GM23248 (cell line): ENCODE data around the gene ZNF254. TPM values are rescaled to one million over a fixed set of nuclear protein-coding genes. Genes with fewer than 3 reads are reported as not detected.

Experiments
- DNase-seq: peaks from one replicate; pipeline ENCODE4 v3.0.0-alpha.2; 2015
- H2AFZ ChIP-seq: fragments of 200-600 bp; sonication (generic); 2 replicates; pipeline ENCODE4 v1.6.1; 2016; ENCODE audit warnings: antibody characterized with exemption
- H3F3A ChIP-seq: fragments of 200-600 bp; sonication (generic); 2 replicates; pipeline ENCODE4 v1.6.1; 2016; ENCODE audit warnings: mild to moderate bottlenecking, antibody characterized with exemption, mixed run types; ENCODE audit not compliant: insufficient read depth
- H3K27ac ChIP-seq: fragments of 200-600 bp; sonication (generic); 2 replicates; pipeline ENCODE4 v1.5.1; 2016; ENCODE audit warnings: mild to moderate bottlenecking
- H3K27me3 ChIP-seq: fragments of 200-600 bp; sonication (generic); replicated peaks from 2 replicates; pipeline ENCODE4 v1.6.1; 2016; ENCODE audit warnings: mild to moderate bottlenecking; ENCODE audit not compliant: insufficient read depth
- H3K36me3 ChIP-seq: fragments of 200-600 bp; sonication (generic); 2 replicates; pipeline ENCODE4 v1.6.1; 2016; ENCODE audit warnings: low read depth, mild to moderate bottlenecking
- H3K4me1 ChIP-seq: fragments of 200-600 bp; sonication (generic); 2 replicates; pipeline ENCODE4 v1.6.1; 2016; ENCODE audit warnings: mild to moderate bottlenecking; ENCODE audit not compliant: insufficient read depth
- H3K4me2 ChIP-seq: fragments of 200-600 bp; sonication (generic); one replicate; pipeline ENCODE4 v1.6.1; 2016; ENCODE audit warnings: mild to moderate bottlenecking; ENCODE audit not compliant: unreplicated experiment
- H3K4me3 ChIP-seq: fragments of 200-600 bp; sonication (generic); 2 replicates; pipeline ENCODE4 v1.5.1; 2016; ENCODE audit warnings: mild to moderate bottlenecking
- H3K79me2 ChIP-seq: fragments of 200-600 bp; sonication (generic); 2 replicates; pipeline ENCODE4 v1.6.1; 2016; ENCODE audit warnings: mild to moderate bottlenecking; ENCODE audit not compliant: insufficient read depth
- H3K9ac ChIP-seq: fragments of 200-600 bp; sonication (generic); 2 replicates; pipeline ENCODE4 v1.6.1; 2016; ENCODE audit warnings: mild to moderate bottlenecking
- H3K9me2 ChIP-seq: fragments of 200-600 bp; sonication (generic); 2 replicates; pipeline ENCODE4 v1.6.1; 2016; ENCODE audit warnings: mixed run types, mild to moderate bottlenecking, moderate library complexity; ENCODE audit not compliant: insufficient read depth
- H3K9me3 ChIP-seq: fragments of 200-600 bp; sonication (generic); one replicate; pipeline ENCODE4 v1.6.1; 2017; ENCODE audit warnings: low read depth
- H4K20me1 ChIP-seq: fragments of 200-600 bp; sonication (generic); 2 replicates; pipeline ENCODE4 v1.6.0; 2016; ENCODE audit not compliant: insufficient read depth
- EZH2 ChIP-seq: fragments of 200-600 bp; sonication (generic); IDR thresholded peaks from 2 replicates; pipeline ENCODE4 v1.6.1; 2018; ENCODE audit warnings: antibody characterized with exemption, mild to moderate bottlenecking; ENCODE audit not compliant: insufficient read depth, poor library complexity, severe bottlenecking
- EZH2phosphoT487 ChIP-seq: fragments of 200-600 bp; sonication (generic); IDR thresholded peaks from 2 replicates; pipeline ENCODE4 v1.6.1; 2018; ENCODE audit warnings: antibody characterized with exemption, moderate library complexity, mild to moderate bottlenecking, low read depth; ENCODE audit not compliant: insufficient read depth
- WGBS, 2 experiments: methylation state at CpG; one replicate each; pipeline ENCODE4 v1.1.6; 2015 to 2017; ENCODE audit warnings: low lambda C conversion rate in 2 of 2, low coverage in 1 of 2; ENCODE audit errors: missing lambda C conversion rate in 2 of 2; 5-methylcytosine and 5-hydroxymethylcytosine counted together
- in situ Hi-C: fragments of 300-500 bp; cut with MboI; formaldehyde crosslinking; loops from 2 replicates; pipeline ENCODE4 v1.15.0; 2020
- polyA plus RNA-seq: library from polyadenylated mRNA; unstranded; fragments of >200 nt; fragmentation: Nextera tagmentation; extraction: Ambion mirVana; gene quantifications from 2 replicates; pipeline ENCODE4 v1.2.1, GENCODE V29; 2016
- total RNA-seq: library from RNA; depleted of rRNA; stranded (reverse); fragments of >200 nt; shearing (Covaris generic); gene quantifications from 2 replicates; pipeline ENCODE4 v1.2.3, GENCODE V29; 2014

Gene ZNF254
- total and polyA plus RNA-seq, 2 experiments from 2014 or later: 4.0 to 4.5 TPM

DNA sequence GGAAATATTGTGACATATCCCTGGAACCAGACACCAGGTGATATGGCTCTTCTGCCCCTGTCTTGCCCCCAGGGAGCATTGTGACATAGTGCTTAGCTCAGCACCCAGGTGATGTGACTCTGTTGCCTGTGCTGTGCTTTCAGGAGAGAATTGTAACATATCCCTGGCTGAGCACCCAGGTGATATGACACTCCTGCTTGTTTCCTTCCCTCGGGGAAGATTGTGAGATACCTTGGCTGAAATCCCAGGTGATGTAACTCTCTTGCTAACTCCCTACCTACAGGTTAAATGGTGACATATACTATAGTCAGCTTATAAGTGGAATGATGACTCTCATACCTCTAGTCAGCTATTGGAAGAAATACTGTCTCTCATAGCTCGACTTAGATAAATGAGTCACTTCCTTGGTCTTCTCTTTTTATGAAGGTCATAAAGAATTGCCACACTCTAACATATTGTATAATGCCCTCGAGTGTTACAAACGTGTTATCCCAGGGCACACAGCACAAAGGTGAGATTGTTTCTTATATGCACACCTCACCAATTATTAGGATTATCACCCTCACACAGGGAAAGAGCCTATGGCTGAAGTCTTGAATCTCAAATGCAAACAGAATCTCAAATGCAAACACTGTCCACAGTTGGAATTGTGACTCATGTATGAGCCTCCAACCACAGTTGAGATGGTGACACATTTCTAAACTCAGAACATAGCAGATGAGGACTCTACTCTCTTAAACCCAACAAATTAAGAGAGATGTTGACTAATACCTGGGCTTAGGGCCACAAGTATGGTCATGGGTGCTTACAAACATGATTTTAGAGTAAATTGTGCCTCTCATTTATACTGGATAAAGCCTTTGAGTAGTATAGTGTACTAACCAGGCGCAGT lies 32.7 kb upstream of the ZNF254 start:
- Histone ChIP-seq H3K4me3 (no peak overlapping the region; the same call in 1 of the 2 replicates), H3K79me2 (no peaks in the 10 kb centered on the region), H2AFZ (no peak overlapping the region), H3K27me3 (no peaks in the 10 kb centered on the region), H4K20me1 (0 out of 2 replicates have a peak, but pooled peaks cover 3% of the 10 kb centered on the region), H3K4me2 (peak overlapping the region; percentile 21), H3K36me3 (peaks cover 19% of the 10 kb centered on the region; the same call in 1 of the 2 replicates), H3K9me3 (no peaks in the 10 kb centered on the region), H3F3A (peaks cover 41% of the 10 kb centered on the region), H3K4me1 (peaks cover 23% of the 10 kb centered on the region), H3K9ac (peak overlapping the region; percentile 50), H3K27ac (peak overlapping the region; percentile 77), H3K9me2 (no peaks in the 10 kb centered on the region)
- WGBS, 2 experiments: 21 to 23% methylated on average over 5 of the region's 5 CpGs
- in situ Hi-C loops: no loop called here
- TF ChIP-seq EZH2 (no peak), EZH2phosphoT487 (no peak)
- DNase-seq: peak; percentile 94

GRCh38 chr19:24055548-24055947 lies 31.4 kb upstream of the ZNF254 start:
- H3K27ac ChIP-seq: no peak overlapping the region
- no peaks in the 10 kb centered on the region for H3K9me2 ChIP-seq

GRCh38 chr19:24057144-24057543 lies 29.8 kb upstream of the ZNF254 start:
- no peak overlapping the region for H3K9ac ChIP-seq
- H3F3A ChIP-seq: peaks cover 38% of the 10 kb centered on the region
- H4K20me1 ChIP-seq: 0 out of 2 replicates have a peak, but pooled peaks cover 3% of the 10 kb centered on the region
- no peak overlapping the region for H3K27ac ChIP-seq
- no peaks in the 10 kb centered on the region for H3K9me2 ChIP-seq
- 91 to 93% methylated on average over 5 of the region's 5 CpGs for WGBS, 2 experiments
- in situ Hi-C loops: no loop called here
- no peak overlapping the region for H3K4me2 ChIP-seq
- no peaks in the 10 kb centered on the region for H3K27me3 ChIP-seq
- no peaks in the 10 kb centered on the region for H3K79me2 ChIP-seq
- no peaks in the 10 kb centered on the region for H3K9me3 ChIP-seq
- no peak for DNase-seq
- H2AFZ ChIP-seq: no peak overlapping the region
- no peak overlapping the region for H3K4me3 ChIP-seq
- peaks cover 5% of the 10 kb centered on the region; the same call in 1 of the 2 replicates for H3K36me3 ChIP-seq
- TF ChIP-seq EZH2phosphoT487: no peak
- TF ChIP-seq EZH2: no peak
- H3K4me1 ChIP-seq: peaks cover 23% of the 10 kb centered on the region

More at GRCh38 chr19:24055548-24055947, 31.4 kb upstream of the ZNF254 start:
- no peak overlapping the region for H3K4me3 ChIP-seq
- in situ Hi-C loops: no loop called here
- H2AFZ ChIP-seq: no peak overlapping the region
- peaks cover 23% of the 10 kb centered on the region for H3K4me1 ChIP-seq
- no peaks in the 10 kb centered on the region for H3K9me3 ChIP-seq
- H3K36me3 ChIP-seq: peaks cover 8% of the 10 kb centered on the region; the same call in 1 of the 2 replicates
- peaks cover 41% of the 10 kb centered on the region for H3F3A ChIP-seq
- no peak for TF ChIP-seq EZH2phosphoT487
- no peak for TF ChIP-seq EZH2
- no peaks in the 10 kb centered on the region for H3K27me3 ChIP-seq
- H3K4me2 ChIP-seq: no peak overlapping the region
- no peaks in the 10 kb centered on the region for H3K79me2 ChIP-seq
- H4K20me1 ChIP-seq: 0 out of 2 replicates have a peak, but pooled peaks cover 3% of the 10 kb centered on the region
- no peak overlapping the region for H3K9ac ChIP-seq
- no peak for DNase-seq
- WGBS, 2 experiments: 80 to 83% methylated on average over 3 of the region's 3 CpGs

DNA sequence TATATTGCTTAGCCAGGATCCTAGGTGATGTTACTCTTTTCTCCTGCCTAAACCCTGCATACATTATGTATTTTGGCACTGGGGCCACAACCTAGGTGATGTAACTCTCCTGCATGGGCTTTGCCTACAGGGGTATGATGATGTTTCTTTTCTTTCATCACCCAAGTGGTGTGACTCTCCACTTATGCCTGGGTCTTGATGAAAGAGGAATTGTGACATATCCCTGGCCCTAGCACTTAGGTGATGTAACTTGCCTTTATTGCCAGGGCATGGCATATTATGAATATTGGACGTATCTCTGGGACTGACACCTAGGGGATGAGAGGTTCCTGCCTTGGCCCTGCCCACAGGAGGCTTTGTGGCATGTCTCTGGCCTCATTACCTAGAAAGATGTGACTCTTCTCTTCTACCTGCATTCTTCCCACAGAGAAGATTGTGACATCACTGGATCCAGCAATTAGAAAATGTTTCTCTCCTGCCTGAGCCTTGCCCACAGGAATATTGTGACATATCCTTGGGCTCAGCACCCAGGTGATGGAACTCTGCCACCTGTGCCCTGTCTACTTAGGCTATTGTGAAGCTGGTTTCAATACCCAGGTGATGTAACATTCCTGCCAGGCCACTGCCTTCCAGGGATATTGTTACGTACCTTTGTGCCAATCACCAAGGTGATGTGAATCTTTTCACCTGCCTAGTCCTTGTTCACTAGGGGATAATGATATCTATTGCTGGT lies 27.3 kb upstream of the ZNF254 start:
- in situ Hi-C loops: no loop called here
- Histone ChIP-seq H3K4me1 (peaks cover 6% of the 10 kb centered on the region; the same call in 1 of the 2 replicates), H3K36me3 (peaks cover 5% of the 10 kb centered on the region; the same call in 1 of the 2 replicates), H3K4me3 (no peak overlapping the region), H4K20me1 (no peaks in the 10 kb centered on the region), H3F3A (peaks cover 14% of the 10 kb centered on the region), H3K27ac (no peak overlapping the region), H3K4me2 (no peak overlapping the region), H2AFZ (no peak overlapping the region), H3K9ac (no peak overlapping the region), H3K9me2 (no peaks in the 10 kb centered on the region), H3K79me2 (no peaks in the 10 kb centered on the region), H3K9me3 (no peaks in the 10 kb centered on the region), H3K27me3 (no peaks in the 10 kb centered on the region)
- WGBS, 2 experiments: 93 to 96% methylated on average over 2 of the region's 2 CpGs
- DNase-seq: no peak
- TF ChIP-seq EZH2: no peak
- no peak for TF ChIP-seq EZH2phosphoT487
